HCT116 (cell line): ENCODE data around the gene NUDT22. TPM values are rescaled to one million over a fixed set of nuclear protein-coding genes. Genes with fewer than 3 reads are reported as not detected.

Source experiments
- ATAC-seq: fragments of 200-7000 bp; cut with Tn5 transposase; 2 replicates; pipeline ENCODE4 v1.9.1; 2020; ENCODE audit warnings: mild to moderate bottlenecking, moderate library complexity
- BruUV-seq: library from RNA; stranded (reverse); fragments of 400-500 nt; replicated peaks from 2 replicates; lab custom pipeline; 2021; lab: Mats Ljungman, UMichigan
- CTCF ChIA-PET: fragments of 300-600 bp; sonication (Branson Sonifier 250); formaldehyde crosslinking; loops from one replicate; lab custom pipeline; 2021; ENCODE audit warnings: antibody characterized with exemption; lab: Charles Lee
- POLR2A ChIA-PET: fragments of 300-600, 350-600 bp; sonication (Branson Sonifier 250); formaldehyde crosslinking; loops from one replicate; lab custom pipeline; 2021; ENCODE audit warnings: antibody characterized with exemption; lab: Charles Lee
- RAD21 ChIA-PET, 2 experiments: fragments of 300-600 bp; sonication (Branson Sonifier 250); formaldehyde crosslinking; loops; one replicate each; lab custom pipeline; 2023; ENCODE audit warnings: low total read pairs in 2 of 2; ENCODE audit not compliant: uncharacterized antibody in 2 of 2, unreplicated experiment in 2 of 2, low non-redundant PET in 1 of 2; lab: Charles Lee
- DNase-seq: peaks from one replicate; pipeline ENCODE4 v3.0.0-alpha.2; 2010; ENCODE audit warnings: low read depth, low spot score
- H2AFZ ChIP-seq: fragments of 200-600 bp; shearing (Covaris generic), sonication (generic); 2 replicates; pipeline ENCODE4 v1.6.1; 2017; ENCODE audit warnings: low read depth, mixed run types, mixed read lengths, antibody characterized with exemption, low read length; ENCODE audit not compliant: poor library complexity, severe bottlenecking
- H3K27ac ChIP-seq: 2 replicates; pipeline ENCODE4 v1.5.1; 2012; ENCODE audit warnings: low read depth, low read length
- H3K27me3 ChIP-seq: fragments of 200-600 bp; sonication (generic); 2 replicates; pipeline ENCODE4 v1.6.1; 2016; ENCODE audit warnings: mixed run types, low read length, mixed read lengths; ENCODE audit not compliant: insufficient read depth
- H3K36me3 ChIP-seq, 2 experiments: fragments of 200-500 bp in 1 of 2; fragments of 200-600 bp in 1 of 2; sonication (Bioruptor generic) in 1 of 2; sonication (generic) in 1 of 2; 2 replicates each; pipeline versions ENCODE4 v1.5.1 to v1.6.1; 2014 to 2016; ENCODE audit warnings: low read length in 2 of 2, inconsistent platforms in 1 of 2, mixed read lengths in 1 of 2, mixed run types in 1 of 2; ENCODE audit not compliant: insufficient read depth in 2 of 2, control insufficient read depth in 1 of 2
- H3K4me1 ChIP-seq, 2 experiments: fragments of 200-600 bp in 1 of 2; sonication (generic) in 1 of 2; 2 replicates each; pipeline versions ENCODE4 v1.5.1 to v1.6.1; 2012 to 2017; ENCODE audit warnings: low read length in 2 of 2, inconsistent platforms in 1 of 2, mild to moderate bottlenecking in 1 of 2, mixed read lengths in 1 of 2, mixed run types in 1 of 2, moderate library complexity in 1 of 2; ENCODE audit not compliant: insufficient read depth in 2 of 2, control insufficient read depth in 1 of 2
- H3K4me2 ChIP-seq: fragments of 200-600 bp; sonication (generic); 2 replicates; pipeline ENCODE4 v1.6.1; 2017; ENCODE audit warnings: mixed run types, low read length, mixed read lengths
- H3K4me3 ChIP-seq, 2 experiments: fragments of 200-600 bp in 1 of 2; sonication (generic) in 1 of 2; replicated peaks in 1 of 2; 2 replicates each; pipeline ENCODE4 v1.5.1; 2011 to 2016; ENCODE audit warnings: low read length in 2 of 2, control low read depth in 1 of 2, low read depth in 1 of 2, mild to moderate bottlenecking in 1 of 2, mixed read lengths in 1 of 2, mixed run types in 1 of 2
- H3K79me2 ChIP-seq: fragments of 200-600 bp; sonication (generic); 2 replicates; pipeline ENCODE4 v1.6.1; 2017; ENCODE audit warnings: mild to moderate bottlenecking, mixed run types, low read length, moderate library complexity, mixed read lengths; ENCODE audit not compliant: insufficient read depth
- H3K9ac ChIP-seq: fragments of 200-600 bp; sonication (generic); 2 replicates; pipeline ENCODE4 v1.6.1; 2016; ENCODE audit warnings: low read length, mixed read lengths
- H3K9me2 ChIP-seq: fragments of 200-600 bp; sonication (generic), shearing (Covaris generic); 2 replicates; pipeline ENCODE4 v1.6.1; 2017; ENCODE audit warnings: mixed run types, mild to moderate bottlenecking, moderate library complexity; ENCODE audit not compliant: insufficient read depth
- H3K9me3 ChIP-seq, 2 experiments: fragments of 200-500 bp in 1 of 2; fragments of 200-600 bp in 1 of 2; sonication (Bioruptor generic) in 1 of 2; sonication (generic) in 1 of 2; 2 replicates each; pipeline ENCODE4 v1.6.1; 2014 to 2017; ENCODE audit warnings: low read length in 2 of 2, mixed read lengths in 2 of 2, inconsistent platforms in 1 of 2, low read depth in 1 of 2, mild to moderate bottlenecking in 1 of 2, mixed run types in 1 of 2, moderate library complexity in 1 of 2; ENCODE audit not compliant: control insufficient read depth in 1 of 2, insufficient read depth in 1 of 2
- H4K20me1 ChIP-seq: fragments of 200-600 bp; sonication (generic), shearing (Covaris generic); 2 replicates; pipeline ENCODE4 v1.6.1; 2017; ENCODE audit warnings: mixed run types, mild to moderate bottlenecking, moderate library complexity; ENCODE audit not compliant: insufficient read depth
- CBX3 ChIP-seq: IDR thresholded peaks from 2 replicates; pipeline ENCODE4 v1.6.1; 2012; ENCODE audit warnings: low read depth
- EGR1 ChIP-seq: IDR thresholded peaks from 2 replicates; pipeline ENCODE4 v1.6.1; 2012; ENCODE audit warnings: low read depth
- EZH2phosphoT487 ChIP-seq: fragments of 200-600 bp; IDR thresholded peaks from 2 replicates; pipeline ENCODE4 v1.6.1; 2018; ENCODE audit warnings: antibody characterized with exemption, borderline replicate concordance
- REST ChIP-seq: IDR thresholded peaks from 2 replicates; pipeline ENCODE4 v1.6.1; 2012; ENCODE audit warnings: low read depth
- SIN3A ChIP-seq: IDR thresholded peaks from 2 replicates; pipeline ENCODE4 v1.6.1; 2012; ENCODE audit warnings: low read depth
- YY1 ChIP-seq: IDR thresholded peaks from 2 replicates; pipeline ENCODE4 v1.6.1; 2011; ENCODE audit warnings: low read length, low read depth, moderate library complexity, mild to moderate bottlenecking; ENCODE audit not compliant: insufficient replicate concordance; ENCODE audit errors: extremely low read depth
- ZBTB33 ChIP-seq: IDR thresholded peaks from 2 replicates; pipeline ENCODE4 v1.6.1; 2011; ENCODE audit warnings: mild to moderate bottlenecking, low read length, moderate library complexity; ENCODE audit not compliant: insufficient replicate concordance; ENCODE audit errors: extremely low read depth
- intact Hi-C: fragments of 100-400 bp; cut with micrococcal nuclease; formaldehyde crosslinking; loops from 2 replicates; pipeline ENCODE4 v1.10.0; 2022
- total RNA-seq: library from RNA; stranded (reverse); gene quantifications from one replicate; pipeline ENCODE4 v1.2.1, GENCODE V29; 2021; ENCODE audit not compliant: unreplicated experiment

Gene NUDT22
- total RNA-seq, 1 experiment from 2014 or later = 70.9 TPM

GRCh38 chr11:64256300-64256699 is 30.2 kb downstream of the NUDT22 start (continued):
- no peak for TF ChIP-seq ZBTB33
- TF ChIP-seq, all 23 proteins: peak for 0

GRCh38 chr11:64258356-64258755 is 32.3 kb downstream of the NUDT22 start:
- peaks cover 21% of the 10 kb centered on the region for H3K79me2 ChIP-seq
- intact Hi-C loops = no loop called here
- H4K20me1 ChIP-seq = no peaks in the 10 kb centered on the region
- ChIA-PET CTCF (interaction anchor here (1.1 kb wide), 1 partner anchor 9 kb away, joined by 3 read pairs; no protein-coding TSS in a partner anchor), POLR2A (interaction anchor here (1.2 kb wide), 1 partner anchor 10 kb away, joined by 3 read pairs; no protein-coding TSS in a partner anchor), RAD21 (no interaction called here)
- H3K4me1 ChIP-seq = peaks cover 5 to 15% of the 10 kb centered on the region in 2 experiments; a peak in 3 of 4 replicates
- H3K27ac ChIP-seq = no peak overlapping the region
- TF ChIP-seq SIN3A = no peak
- no peak for TF ChIP-seq REST
- TF ChIP-seq CBX3 = no peak
- TF ChIP-seq EZH2phosphoT487 = no peak
- no peak for TF ChIP-seq YY1
- no peak for TF ChIP-seq EGR1
- H2AFZ ChIP-seq = no peak overlapping the region
- H3K9me2 ChIP-seq = no peaks in the 10 kb centered on the region
- H3K27me3 ChIP-seq = no peaks in the 10 kb centered on the region
- no TSS peak for BruUV-seq
- DNase-seq (no peak), ATAC-seq (no peak)
- H3K36me3 ChIP-seq = peaks cover 27 to 60% of the 10 kb centered on the region in 2 experiments; a peak in 3 of 4 replicates
- H3K4me2 ChIP-seq = no peak overlapping the region
- H3K9me3 ChIP-seq = no peaks in the 10 kb centered on the region
- H3K9ac ChIP-seq = no peak overlapping the region
- no peak overlapping the region for H3K4me3 ChIP-seq
